ENCODE data around the gene GDPD4. TPM values are rescaled to one million over a fixed set of nuclear protein-coding genes. Genes with fewer than 3 reads are reported as not detected.

Gene GDPD4
- total and polyA plus RNA-seq, 4 donors = 0.08 to 1.1 TPM; not detected in 2

DNA sequence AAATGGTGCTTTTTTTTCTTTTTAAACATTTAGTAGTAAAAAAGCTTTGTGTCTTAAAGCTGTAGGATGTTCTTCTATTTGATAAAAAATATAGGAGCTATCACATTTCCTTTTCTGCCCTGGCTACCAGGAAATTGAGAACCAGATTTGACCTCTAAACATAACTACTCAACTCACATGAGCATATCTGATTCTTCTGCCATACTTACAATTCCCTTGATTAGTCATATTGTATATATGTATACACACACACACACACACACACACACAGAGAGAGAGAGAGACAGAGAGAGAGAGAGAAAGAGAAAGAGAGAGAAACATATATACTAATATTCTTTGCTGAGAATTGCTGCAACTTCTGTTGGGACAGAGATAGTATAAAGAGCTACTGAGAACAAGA, 23.0 kb upstream of the GDPD4 start:
- H3K27me3 ChIP-seq (ENCODE audit: control insufficient read depth in 4 of 4, insufficient read depth in 4 of 4, low read length in 3 of 4) = no peaks in the 10 kb centered on the region
- no peak overlapping the region for H3K9ac ChIP-seq (ENCODE audit: low read depth in 1 of 2, low read length in 2 of 2)
- H3K9me3 ChIP-seq (ENCODE audit: control insufficient read depth in 4 of 4, low read length in 3 of 4) = no peaks in the 10 kb centered on the region
- DNase-seq (ENCODE audit: low spot score) = no peak
- H3K4me3 ChIP-seq (ENCODE audit: low read depth in 1 of 3, low read length in 3 of 3) = no peak overlapping the region
- H3K27ac ChIP-seq (ENCODE audit: low read depth in 1 of 2, low read length in 2 of 2) = no peak overlapping the region
- no peak for TF ChIP-seq YY1 (IDR thresholded peaks at IDR 0.05)
- no peak for TF ChIP-seq RAD21 (IDR thresholded peaks at IDR 0.05)
- TF ChIP-seq RXRA (IDR thresholded peaks at IDR 0.05) = no peak
- TF ChIP-seq, protein P1, sequence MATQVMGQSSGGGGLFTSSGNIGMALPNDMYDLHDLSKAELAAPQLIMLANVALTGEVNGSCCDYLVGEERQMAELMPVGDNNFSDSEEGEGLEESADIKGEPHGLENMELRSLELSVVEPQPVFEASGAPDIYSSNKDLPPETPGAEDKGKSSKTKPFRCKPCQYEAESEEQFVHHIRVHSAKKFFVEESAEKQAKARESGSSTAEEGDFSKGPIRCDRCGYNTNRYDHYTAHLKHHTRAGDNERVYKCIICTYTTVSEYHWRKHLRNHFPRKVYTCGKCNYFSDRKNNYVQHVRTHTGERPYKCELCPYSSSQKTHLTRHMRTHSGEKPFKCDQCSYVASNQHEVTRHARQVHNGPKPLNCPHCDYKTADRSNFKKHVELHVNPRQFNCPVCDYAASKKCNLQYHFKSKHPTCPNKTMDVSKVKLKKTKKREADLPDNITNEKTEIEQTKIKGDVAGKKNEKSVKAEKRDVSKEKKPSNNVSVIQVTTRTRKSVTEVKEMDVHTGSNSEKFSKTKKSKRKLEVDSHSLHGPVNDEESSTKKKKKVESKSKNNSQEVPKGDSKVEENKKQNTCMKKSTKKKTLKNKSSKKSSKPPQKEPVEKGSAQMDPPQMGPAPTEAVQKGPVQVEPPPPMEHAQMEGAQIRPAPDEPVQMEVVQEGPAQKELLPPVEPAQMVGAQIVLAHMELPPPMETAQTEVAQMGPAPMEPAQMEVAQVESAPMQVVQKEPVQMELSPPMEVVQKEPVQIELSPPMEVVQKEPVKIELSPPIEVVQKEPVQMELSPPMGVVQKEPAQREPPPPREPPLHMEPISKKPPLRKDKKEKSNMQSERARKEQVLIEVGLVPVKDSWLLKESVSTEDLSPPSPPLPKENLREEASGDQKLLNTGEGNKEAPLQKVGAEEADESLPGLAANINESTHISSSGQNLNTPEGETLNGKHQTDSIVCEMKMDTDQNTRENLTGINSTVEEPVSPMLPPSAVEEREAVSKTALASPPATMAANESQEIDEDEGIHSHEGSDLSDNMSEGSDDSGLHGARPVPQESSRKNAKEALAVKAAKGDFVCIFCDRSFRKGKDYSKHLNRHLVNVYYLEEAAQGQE (IDR thresholded peaks at IDR 0.05) = no peak
- TF ChIP-seq GABPA (IDR thresholded peaks at IDR 0.05 in 1 of 2, conservative IDR thresholded peaks at IDR 0.05 in 1 of 2) = no peak
- no peak for TF ChIP-seq HNF4G (IDR thresholded peaks at IDR 0.05)
- no peak for TF ChIP-seq HNF4A (conservative IDR thresholded peaks at IDR 0.05)
- TF ChIP-seq EGR1 (IDR thresholded peaks at IDR 0.05; ENCODE audit: low read depth in 2 of 2) = no peak
- no peak for TF ChIP-seq SP1 (IDR thresholded peaks at IDR 0.05)
- TF ChIP-seq, protein P2, sequence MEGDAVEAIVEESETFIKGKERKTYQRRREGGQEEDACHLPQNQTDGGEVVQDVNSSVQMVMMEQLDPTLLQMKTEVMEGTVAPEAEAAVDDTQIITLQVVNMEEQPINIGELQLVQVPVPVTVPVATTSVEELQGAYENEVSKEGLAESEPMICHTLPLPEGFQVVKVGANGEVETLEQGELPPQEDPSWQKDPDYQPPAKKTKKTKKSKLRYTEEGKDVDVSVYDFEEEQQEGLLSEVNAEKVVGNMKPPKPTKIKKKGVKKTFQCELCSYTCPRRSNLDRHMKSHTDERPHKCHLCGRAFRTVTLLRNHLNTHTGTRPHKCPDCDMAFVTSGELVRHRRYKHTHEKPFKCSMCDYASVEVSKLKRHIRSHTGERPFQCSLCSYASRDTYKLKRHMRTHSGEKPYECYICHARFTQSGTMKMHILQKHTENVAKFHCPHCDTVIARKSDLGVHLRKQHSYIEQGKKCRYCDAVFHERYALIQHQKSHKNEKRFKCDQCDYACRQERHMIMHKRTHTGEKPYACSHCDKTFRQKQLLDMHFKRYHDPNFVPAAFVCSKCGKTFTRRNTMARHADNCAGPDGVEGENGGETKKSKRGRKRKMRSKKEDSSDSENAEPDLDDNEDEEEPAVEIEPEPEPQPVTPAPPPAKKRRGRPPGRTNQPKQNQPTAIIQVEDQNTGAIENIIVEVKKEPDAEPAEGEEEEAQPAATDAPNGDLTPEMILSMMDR (IDR thresholded peaks at IDR 0.05; ENCODE audit: low read depth, low read length, missing input control) = no peak
- TF ChIP-seq JUND (IDR thresholded peaks at IDR 0.05) = no peak
- TF ChIP-seq, protein P3, sequence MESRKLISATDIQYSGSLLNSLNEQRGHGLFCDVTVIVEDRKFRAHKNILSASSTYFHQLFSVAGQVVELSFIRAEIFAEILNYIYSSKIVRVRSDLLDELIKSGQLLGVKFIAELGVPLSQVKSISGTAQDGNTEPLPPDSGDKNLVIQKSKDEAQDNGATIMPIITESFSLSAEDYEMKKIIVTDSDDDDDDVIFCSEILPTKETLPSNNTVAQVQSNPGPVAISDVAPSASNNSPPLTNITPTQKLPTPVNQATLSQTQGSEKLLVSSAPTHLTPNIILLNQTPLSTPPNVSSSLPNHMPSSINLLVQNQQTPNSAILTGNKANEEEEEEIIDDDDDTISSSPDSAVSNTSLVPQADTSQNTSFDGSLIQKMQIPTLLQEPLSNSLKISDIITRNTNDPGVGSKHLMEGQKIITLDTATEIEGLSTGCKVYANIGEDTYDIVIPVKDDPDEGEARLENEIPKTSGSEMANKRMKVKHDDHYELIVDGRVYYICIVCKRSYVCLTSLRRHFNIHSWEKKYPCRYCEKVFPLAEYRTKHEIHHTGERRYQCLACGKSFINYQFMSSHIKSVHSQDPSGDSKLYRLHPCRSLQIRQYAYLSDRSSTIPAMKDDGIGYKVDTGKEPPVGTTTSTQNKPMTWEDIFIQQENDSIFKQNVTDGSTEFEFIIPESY (IDR thresholded peaks at IDR 0.05) = no peak
- H3K4me1 ChIP-seq (ENCODE audit: control insufficient read depth in 4 of 4, insufficient read depth in 4 of 4, low read length in 3 of 4) = no peaks in the 10 kb centered on the region
- H3K36me3 ChIP-seq (ENCODE audit: control insufficient read depth in 4 of 4, insufficient read depth in 3 of 4, low read depth in 1 of 4, low read length in 3 of 4) = peaks cover 0 to 6% (median 3%) of the 10 kb centered on the region in 4 donors

DNA sequence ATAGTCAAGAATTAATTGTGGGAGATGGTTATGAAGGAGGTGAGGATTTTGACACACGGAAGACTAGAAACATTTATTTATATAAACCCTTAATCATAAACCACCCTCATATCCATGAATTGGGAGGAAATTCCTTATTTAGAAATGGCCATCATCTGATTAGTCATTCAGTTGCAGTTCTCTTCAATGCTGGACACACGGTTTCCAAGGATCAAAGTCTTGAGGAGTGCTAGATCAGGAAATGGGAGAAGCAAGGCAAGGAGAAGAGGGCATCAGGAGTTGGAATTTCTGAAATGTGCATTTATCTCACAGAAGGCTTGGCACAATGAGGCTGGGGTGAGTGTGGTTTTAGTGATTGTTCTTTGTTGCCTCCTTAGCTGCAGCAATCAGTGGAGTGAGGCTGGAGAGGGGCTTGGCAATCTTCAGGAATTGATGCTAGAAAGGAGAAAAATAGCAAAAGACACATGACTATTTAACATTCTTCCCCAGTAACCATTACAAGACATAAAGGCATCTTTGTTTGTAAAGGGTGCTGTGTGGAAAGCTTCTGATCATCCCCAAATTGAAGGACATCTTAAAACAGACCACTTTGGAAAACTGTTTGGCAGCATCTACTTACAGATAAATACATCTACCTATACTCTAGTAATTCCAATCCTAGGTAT, 21.6 kb upstream of the GDPD4 start:
- Histone ChIP-seq H3K27me3 (ENCODE audit: control insufficient read depth in 4 of 4, insufficient read depth in 4 of 4, low read length in 3 of 4) (no peaks in the 10 kb centered on the region), H3K4me1 (ENCODE audit: control insufficient read depth in 4 of 4, insufficient read depth in 4 of 4, low read length in 3 of 4) (no peaks in the 10 kb centered on the region), H3K4me3 (ENCODE audit: low read depth in 1 of 3, low read length in 3 of 3) (no peak overlapping the region), H3K9ac (ENCODE audit: low read depth in 1 of 2, low read length in 2 of 2) (no peak overlapping the region), H3K9me3 (ENCODE audit: control insufficient read depth in 4 of 4, low read length in 3 of 4) (no peaks in the 10 kb centered on the region), H3K27ac (ENCODE audit: low read depth in 1 of 2, low read length in 2 of 2) (no peak overlapping the region), H3K36me3 (ENCODE audit: control insufficient read depth in 4 of 4, insufficient read depth in 3 of 4, low read depth in 1 of 4, low read length in 3 of 4) (peaks cover 0 to 6% (median 3%) of the 10 kb centered on the region in 4 donors)
- DNase-seq (ENCODE audit: low spot score) = no peak
- TF ChIP-seq EGR1 (IDR thresholded peaks at IDR 0.05; ENCODE audit: low read depth in 2 of 2) (no peak), FOXA2 (IDR thresholded peaks at IDR 0.05) (no peak), FOXA1 (IDR thresholded peaks at IDR 0.05) (no peak), NR2F2 (IDR thresholded peaks at IDR 0.05) (no peak), TAF1 (conservative IDR thresholded peaks at IDR 0.05) (no peak), GABPA (IDR thresholded peaks at IDR 0.05 in 1 of 2, conservative IDR thresholded peaks at IDR 0.05 in 1 of 2) (no peak), RXRA (IDR thresholded peaks at IDR 0.05) (no peak), SP1 (IDR thresholded peaks at IDR 0.05) (no peak), YY1 (IDR thresholded peaks at IDR 0.05) (no peak)
- TF ChIP-seq, protein P2 (IDR thresholded peaks at IDR 0.05; ENCODE audit: low read depth, low read length, missing input control) = no peak
- TF ChIP-seq, protein P4, sequence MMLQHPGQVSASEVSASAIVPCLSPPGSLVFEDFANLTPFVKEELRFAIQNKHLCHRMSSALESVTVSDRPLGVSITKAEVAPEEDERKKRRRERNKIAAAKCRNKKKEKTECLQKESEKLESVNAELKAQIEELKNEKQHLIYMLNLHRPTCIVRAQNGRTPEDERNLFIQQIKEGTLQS (IDR thresholded peaks at IDR 0.05) = no peak
- TF ChIP-seq, protein P5, sequence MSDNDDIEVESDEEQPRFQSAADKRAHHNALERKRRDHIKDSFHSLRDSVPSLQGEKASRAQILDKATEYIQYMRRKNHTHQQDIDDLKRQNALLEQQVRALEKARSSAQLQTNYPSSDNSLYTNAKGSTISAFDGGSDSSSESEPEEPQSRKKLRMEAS (IDR thresholded peaks at IDR 0.05) = no peak
- 88% methylated on average over 2 of the region's 2 CpGs for WGBS

Data from liver (tissue), 9 donors.